Measurements from ENCODE around the gene ANXA4.

The ANXA4 gene

DNA sequence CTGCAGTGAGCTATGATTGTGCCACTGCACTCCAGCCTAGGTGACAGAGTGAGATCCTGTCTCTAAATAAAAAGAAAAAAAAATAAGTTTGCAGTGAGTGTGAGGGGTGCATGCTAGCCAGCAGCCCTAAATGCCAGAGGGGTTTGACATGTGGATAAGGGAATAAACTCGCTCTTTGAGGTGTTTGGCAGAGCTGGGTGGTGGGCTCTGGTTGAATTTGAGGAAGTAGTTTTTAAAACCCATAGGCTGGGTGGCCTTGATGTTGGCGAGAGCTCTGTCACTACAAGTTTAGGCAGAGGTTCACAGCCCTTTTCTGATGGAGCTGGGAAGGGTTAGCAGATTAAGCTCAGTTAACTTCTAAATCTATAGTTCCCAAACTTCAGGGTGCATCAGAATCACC, 3.1 kb downstream of the ANXA4 start:
- POLR2A ChIA-PET = no interaction called here
- H3K4me1 ChIP-seq (ENCODE audit: control extremely low read depth in 1 of 4, control insufficient read depth in 4 of 4, insufficient read depth in 4 of 4, low read length in 3 of 4) = peaks cover 2 to 26% (median 17%) of the 10 kb centered on the region in 4 experiments
- WGBS (ENCODE audit: insufficient coverage) = 75% methylated on average over 1 of the region's 2 CpGs

DNA sequence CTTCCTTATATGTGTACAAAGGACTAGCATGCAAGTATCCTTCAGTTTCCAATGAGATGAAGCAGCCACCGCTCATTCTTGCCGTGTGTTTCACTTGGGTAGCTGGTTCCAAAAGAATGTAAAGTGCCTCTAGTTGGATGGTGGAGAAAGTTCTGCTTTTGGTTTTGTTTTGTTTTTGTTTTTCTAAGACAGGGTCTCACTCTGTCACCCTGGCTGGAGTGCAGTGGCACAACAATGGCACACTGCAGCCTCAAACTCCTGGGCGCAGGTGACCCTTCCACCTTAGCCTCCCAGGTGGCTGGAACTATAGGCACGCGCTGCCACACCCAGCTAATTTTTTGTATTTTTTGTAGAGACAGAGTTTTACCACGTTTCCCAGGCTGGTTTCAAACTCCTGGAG, 8.3 kb downstream of the ANXA4 start:
- no peak overlapping the region for H3K27ac ChIP-seq (ENCODE audit: insufficient read depth in 1 of 2, low read depth in 1 of 2, low read length in 2 of 2, poor library complexity in 1 of 2, severe bottlenecking in 2 of 2)
- DNase-seq = no peak

More for the DNA sequence above, 3.1 kb downstream of the ANXA4 start:
- CTCF ChIA-PET = interaction anchor here (0.6 to 4.4 kb wide), 9 partner anchors 11 to 432 kb away, joined by 3 to 23 read pairs (median 3); no protein-coding TSS in a partner anchor
- Histone ChIP-seq H3K27me3 (replicated peaks in 2 of 5; ENCODE audit: control insufficient read depth in 4 of 5, insufficient read depth in 5 of 5, low read length in 4 of 5) (no peaks in the 10 kb centered on the region), H3K4me3 (ENCODE audit: control insufficient read depth in 1 of 7, extremely low read depth in 1 of 7, insufficient read depth in 4 of 7, low read depth in 2 of 7, low read length in 6 of 7) (no peak overlapping the region), H3K27ac (ENCODE audit: insufficient read depth in 1 of 2, low read depth in 1 of 2, low read length in 2 of 2, poor library complexity in 1 of 2, severe bottlenecking in 2 of 2) (no peak overlapping the region), H3K36me3 (ENCODE audit: control insufficient read depth in 4 of 4, insufficient read depth in 4 of 4, low read length in 3 of 4) (peaks cover 0 to 2% (median 0%) of the 10 kb centered on the region in 4 experiments), H3K9me3 (ENCODE audit: control extremely low read depth in 1 of 5, control insufficient read depth in 4 of 5, insufficient read depth in 2 of 5, low read depth in 1 of 5, low read length in 4 of 5) (no peaks in the 10 kb centered on the region)
- peak in 2 of 3 donors; percentile 37 to 52 for DNase-seq

GRCh38 chr2:69753659-69754363, 11.9 kb downstream of the ANXA4 start:
- no peaks in the 10 kb centered on the region for H3K27me3 ChIP-seq (replicated peaks in 2 of 5; ENCODE audit: control insufficient read depth in 4 of 5, insufficient read depth in 5 of 5, low read length in 4 of 5)
- H3K9me3 ChIP-seq (ENCODE audit: control extremely low read depth in 1 of 5, control insufficient read depth in 4 of 5, insufficient read depth in 2 of 5, low read depth in 1 of 5, low read length in 4 of 5) = no peaks in the 10 kb centered on the region
- no CpG with 5 or more reads among the region's 3 CpGs for WGBS (ENCODE audit: insufficient coverage)
- ChIA-PET CTCF (interaction anchor here (1.4 kb wide), 1 partner anchor 13 kb away, joined by 4 read pairs; no protein-coding TSS in a partner anchor), POLR2A (no interaction called here)
- H3K27ac ChIP-seq (ENCODE audit: insufficient read depth in 1 of 2, low read depth in 1 of 2, low read length in 2 of 2, poor library complexity in 1 of 2, severe bottlenecking in 2 of 2) = no peak overlapping the region
- no peak overlapping the region for H3K4me3 ChIP-seq (ENCODE audit: control insufficient read depth in 1 of 7, extremely low read depth in 1 of 7, insufficient read depth in 4 of 7, low read depth in 2 of 7, low read length in 6 of 7)
- peaks cover 0 to 8% (median 1%) of the 10 kb centered on the region in 4 experiments for H3K36me3 ChIP-seq (ENCODE audit: control insufficient read depth in 4 of 4, insufficient read depth in 4 of 4, low read length in 3 of 4)
- no peak for DNase-seq
- H3K4me1 ChIP-seq (ENCODE audit: control extremely low read depth in 1 of 4, control insufficient read depth in 4 of 4, insufficient read depth in 4 of 4, low read length in 3 of 4) = peaks cover 0 to 11% (median 3%) of the 10 kb centered on the region in 4 experiments

More for the DNA sequence above, 8.3 kb downstream of the ANXA4 start:
- Histone ChIP-seq H3K4me3 (ENCODE audit: control insufficient read depth in 1 of 7, extremely low read depth in 1 of 7, insufficient read depth in 4 of 7, low read depth in 2 of 7, low read length in 6 of 7) (no peak overlapping the region), H3K36me3 (ENCODE audit: control insufficient read depth in 4 of 4, insufficient read depth in 4 of 4, low read length in 3 of 4) (peaks cover 0 to 2% (median 0%) of the 10 kb centered on the region in 4 experiments), H3K27me3 (replicated peaks in 2 of 5; ENCODE audit: control insufficient read depth in 4 of 5, insufficient read depth in 5 of 5, low read length in 4 of 5) (no peaks in the 10 kb centered on the region), H3K4me1 (ENCODE audit: control extremely low read depth in 1 of 4, control insufficient read depth in 4 of 4, insufficient read depth in 4 of 4, low read length in 3 of 4) (peaks cover 0 to 8% (median 3%) of the 10 kb centered on the region in 4 experiments), H3K9me3 (ENCODE audit: control extremely low read depth in 1 of 5, control insufficient read depth in 4 of 5, insufficient read depth in 2 of 5, low read depth in 1 of 5, low read length in 4 of 5) (no peaks in the 10 kb centered on the region)
- ChIA-PET POLR2A (no interaction called here), CTCF (interaction anchor here (1.1 to 2.5 kb wide), 4 partner anchors 11 to 139 kb away, joined by 3 to 5 read pairs (median 4); no protein-coding TSS in a partner anchor)
- 93% methylated on average over 4 of the region's 6 CpGs for WGBS (ENCODE audit: insufficient coverage)

DNA sequence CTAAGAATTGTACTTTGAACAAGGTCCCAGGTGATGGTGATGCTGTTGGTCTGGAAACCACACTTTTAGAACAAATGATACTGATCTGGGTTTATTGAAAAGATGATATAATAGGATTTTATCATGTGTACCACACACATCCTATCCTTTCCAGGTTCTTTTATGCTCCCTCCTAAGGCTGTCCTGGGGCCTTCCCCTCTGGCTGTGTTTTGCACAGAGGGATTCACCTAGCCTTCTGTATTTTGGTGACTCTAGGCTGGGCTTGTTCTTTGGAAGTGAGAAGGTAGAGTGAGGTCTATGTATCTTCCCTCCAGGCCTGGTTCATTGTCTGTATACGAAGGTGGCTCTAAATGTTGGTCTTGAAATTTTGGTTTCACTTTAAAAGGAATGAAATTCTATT, 12.7 kb downstream of the ANXA4 start:
- Histone ChIP-seq H3K27ac (ENCODE audit: insufficient read depth in 1 of 2, low read depth in 1 of 2, low read length in 2 of 2, poor library complexity in 1 of 2, severe bottlenecking in 2 of 2) (peak overlapping the region in 1 of 2 experiments; percentile 8), H3K4me3 (ENCODE audit: control insufficient read depth in 1 of 7, extremely low read depth in 1 of 7, insufficient read depth in 4 of 7, low read depth in 2 of 7, low read length in 6 of 7) (peak overlapping the region in 2 of 7 experiments; percentile 14 to 46), H3K9me3 (ENCODE audit: control extremely low read depth in 1 of 5, control insufficient read depth in 4 of 5, insufficient read depth in 2 of 5, low read depth in 1 of 5, low read length in 4 of 5) (no peaks in the 10 kb centered on the region), H3K27me3 (replicated peaks in 2 of 5; ENCODE audit: control insufficient read depth in 4 of 5, insufficient read depth in 5 of 5, low read length in 4 of 5) (no peaks in the 10 kb centered on the region), H3K36me3 (ENCODE audit: control insufficient read depth in 4 of 4, insufficient read depth in 4 of 4, low read length in 3 of 4) (peaks cover 0 to 8% (median 1%) of the 10 kb centered on the region in 4 experiments), H3K4me1 (ENCODE audit: control extremely low read depth in 1 of 4, control insufficient read depth in 4 of 4, insufficient read depth in 4 of 4, low read length in 3 of 4) (peaks cover 0 to 11% (median 3%) of the 10 kb centered on the region in 4 experiments)
- WGBS (ENCODE audit: insufficient coverage) = no CpG with 5 or more reads among the region's 1 CpG
- CTCF ChIA-PET = no interaction called here
- no peak for DNase-seq
- POLR2A ChIA-PET = no interaction called here

DNA sequence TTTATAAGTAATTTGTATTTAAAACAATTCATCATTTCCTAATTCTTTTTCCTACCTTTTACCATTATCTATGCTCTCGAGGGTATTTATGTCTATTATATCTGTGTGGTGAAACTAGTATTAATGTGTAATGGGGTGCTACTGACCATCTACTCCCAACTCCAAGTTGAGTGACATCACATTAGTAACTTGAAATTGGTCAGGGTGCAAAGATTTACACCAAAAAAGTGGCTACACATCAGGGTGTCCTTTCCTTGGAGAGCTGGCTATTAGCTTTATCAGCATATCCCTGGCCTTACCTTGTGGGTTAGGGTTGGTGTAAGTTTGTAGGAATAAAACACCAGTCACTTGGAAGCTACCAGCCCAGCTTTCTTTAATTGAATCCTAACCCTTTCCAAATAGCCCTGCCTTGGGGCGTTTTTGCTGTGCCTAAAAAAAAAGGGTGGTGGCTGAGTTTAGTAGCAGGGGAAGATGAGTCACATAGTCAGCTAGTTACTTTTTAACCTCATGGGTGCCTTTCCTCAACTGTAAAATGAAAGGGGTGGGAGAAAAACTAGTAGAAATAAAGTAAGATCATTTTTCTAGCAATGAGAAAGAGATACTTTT, 14.0 kb downstream of the ANXA4 start:
- Histone ChIP-seq H3K36me3 (ENCODE audit: control insufficient read depth in 4 of 4, insufficient read depth in 4 of 4, low read length in 3 of 4) (peaks cover 0 to 8% (median 1%) of the 10 kb centered on the region in 4 experiments), H3K27me3 (replicated peaks in 2 of 5; ENCODE audit: control insufficient read depth in 4 of 5, insufficient read depth in 5 of 5, low read length in 4 of 5) (no peaks in the 10 kb centered on the region), H3K27ac (ENCODE audit: insufficient read depth in 1 of 2, low read depth in 1 of 2, low read length in 2 of 2, poor library complexity in 1 of 2, severe bottlenecking in 2 of 2) (no peak overlapping the region), H3K9me3 (ENCODE audit: control extremely low read depth in 1 of 5, control insufficient read depth in 4 of 5, insufficient read depth in 2 of 5, low read depth in 1 of 5, low read length in 4 of 5) (no peaks in the 10 kb centered on the region), H3K4me1 (ENCODE audit: control extremely low read depth in 1 of 4, control insufficient read depth in 4 of 4, insufficient read depth in 4 of 4, low read length in 3 of 4) (peaks cover 0 to 11% (median 3%) of the 10 kb centered on the region in 4 experiments), H3K4me3 (ENCODE audit: control insufficient read depth in 1 of 7, extremely low read depth in 1 of 7, insufficient read depth in 4 of 7, low read depth in 2 of 7, low read length in 6 of 7) (no peak overlapping the region)
- WGBS (ENCODE audit: insufficient coverage) = no CpG with 5 or more reads among the region's 2 CpGs
- no peak for DNase-seq
- ChIA-PET CTCF (interaction anchor here (0.7 to 1.9 kb wide), 8 partner anchors 9 to 61 kb away, joined by 3 to 6 read pairs (median 4); no protein-coding TSS in a partner anchor), POLR2A (no interaction called here)

DNA sequence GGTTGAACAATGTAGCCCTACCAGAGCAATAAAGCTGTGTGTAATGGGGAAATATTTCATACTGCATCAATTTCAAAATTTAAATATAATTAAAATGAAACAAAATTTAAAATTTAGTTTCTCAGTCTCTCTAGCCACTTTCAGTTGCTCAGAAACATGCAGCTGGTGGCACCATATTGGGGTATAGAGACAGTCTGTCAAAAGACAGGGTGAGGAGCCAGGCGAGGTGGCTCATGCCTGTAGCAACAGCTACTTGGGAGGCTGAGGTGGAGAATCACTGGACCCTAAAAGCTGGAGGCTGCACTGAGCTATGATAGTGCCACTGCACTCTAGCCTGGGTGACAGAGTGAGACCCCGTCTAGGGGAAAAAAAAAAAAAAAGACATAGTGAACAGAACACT, 20.1 kb downstream of the ANXA4 start:
- no peaks in the 10 kb centered on the region for H3K9me3 ChIP-seq (ENCODE audit: control extremely low read depth in 1 of 5, control insufficient read depth in 4 of 5, insufficient read depth in 2 of 5, low read depth in 1 of 5, low read length in 4 of 5)
- ChIA-PET POLR2A (interaction anchor here (0.6 to 0.9 kb wide), 2 partner anchors 13 to 55 kb away, joined by 3 read pairs; no protein-coding TSS in a partner anchor), CTCF (interaction anchor here (1.2 to 1.8 kb wide), 6 partner anchors 11 to 55 kb away, joined by 3 to 6 read pairs (median 4); no protein-coding TSS in a partner anchor)
- no peaks in the 10 kb centered on the region for H3K27me3 ChIP-seq (replicated peaks in 2 of 5; ENCODE audit: control insufficient read depth in 4 of 5, insufficient read depth in 5 of 5, low read length in 4 of 5)
- no peak for DNase-seq
- H3K27ac ChIP-seq (ENCODE audit: insufficient read depth in 1 of 2, low read depth in 1 of 2, low read length in 2 of 2, poor library complexity in 1 of 2, severe bottlenecking in 2 of 2) = no peak overlapping the region
- peaks cover 2 to 8% (median 6%) of the 10 kb centered on the region in 4 experiments for H3K36me3 ChIP-seq (ENCODE audit: control insufficient read depth in 4 of 4, insufficient read depth in 4 of 4, low read length in 3 of 4)
- no peak overlapping the region for H3K4me3 ChIP-seq (ENCODE audit: control insufficient read depth in 1 of 7, extremely low read depth in 1 of 7, insufficient read depth in 4 of 7, low read depth in 2 of 7, low read length in 6 of 7)
- 100% methylated on average over 2 of the region's 2 CpGs for WGBS (ENCODE audit: insufficient coverage)
- peaks cover 0 to 7% (median 3%) of the 10 kb centered on the region in 4 experiments for H3K4me1 ChIP-seq (ENCODE audit: control extremely low read depth in 1 of 4, control insufficient read depth in 4 of 4, insufficient read depth in 4 of 4, low read length in 3 of 4)

All from common myeloid progenitor, CD34-positive (primary cell).